Spleen (tissue), 11 donors: ENCODE results near the gene HIPK3. TPM values are rescaled to one million over a fixed set of nuclear protein-coding genes. Genes with fewer than 3 reads are reported as not detected.

ENCODE experiments used
- DNase-seq: peaks from one replicate; pipeline ENCODE4 v3.0.0-alpha.2; 2020
- H3K27ac ChIP-seq, 8 donors: fragments of 200-600 bp; sonication (generic) in 7 of 8; 1 replicate in 4 of 8; 2 replicates in 4 of 8; pipeline versions ENCODE4 v1.5.0 to v1.8.0; 2016 to 2021; ENCODE audit warnings: inconsistent platforms in 4 of 8, mild to moderate bottlenecking in 4 of 8, moderate library complexity in 1 of 8
- H3K27me3 ChIP-seq, 7 donors: fragments of 200-600 bp; sonication (generic) in 6 of 7; replicated peaks in 1 of 7; 1 replicate in 4 of 7; 2 replicates in 3 of 7; pipeline versions ENCODE4 v1.5.0 to v1.8.0; 2016 to 2021; ENCODE audit warnings: inconsistent platforms in 3 of 7, mild to moderate bottlenecking in 1 of 7
- H3K36me3 ChIP-seq, 6 donors: fragments of 200-600 bp; sonication (generic) in 5 of 6; 1 replicate in 4 of 6; 2 replicates in 2 of 6; pipeline versions ENCODE4 v1.5.0 to v1.8.0; 2016 to 2021; ENCODE audit warnings: inconsistent platforms in 2 of 6
- H3K4me1 ChIP-seq, 6 donors: fragments of 200-600 bp; sonication (generic) in 5 of 6; 1 replicate in 3 of 6; 2 replicates in 3 of 6; pipeline versions ENCODE4 v1.5.0 to v1.8.0; 2016 to 2021; ENCODE audit warnings: inconsistent platforms in 3 of 6
- H3K4me3 ChIP-seq, 8 donors: fragments of 200-600 bp; sonication (generic) in 7 of 8; 1 replicate in 4 of 8; 2 replicates in 4 of 8; pipeline versions ENCODE4 v1.5.0 to v1.8.0; 2016 to 2021; ENCODE audit warnings: inconsistent platforms in 4 of 8, mild to moderate bottlenecking in 4 of 8, moderate library complexity in 2 of 8
- H3K9me3 ChIP-seq, 8 donors: fragments of 200-600 bp; sonication (generic) in 7 of 8; 1 replicate in 4 of 8; 2 replicates in 4 of 8; pipeline versions ENCODE4 v1.5.0 to v1.8.0; 2016 to 2021; ENCODE audit warnings: inconsistent platforms in 4 of 8
- CTCF ChIP-seq, 11 experiments: fragments of 200-600 bp in 7 of 11; fragments of 450-650 bp in 4 of 11; sonication (generic) in 4 of 11; IDR thresholded peaks in 8 of 11; conservative IDR thresholded peaks in 3 of 11; 1 replicate in 7 of 11; 2 replicates in 4 of 11; pipeline versions ENCODE4 v1.4.0 to v1.8.0; 2016 to 2021; ENCODE audit warnings: antibody characterized with exemption in 11 of 11, inconsistent platforms in 4 of 11, mild to moderate bottlenecking in 1 of 11
- POLR2A ChIP-seq, 3 donors: fragments of 450-650 bp; IDR thresholded peaks; one replicate each; pipeline ENCODE4 v1.5.1; 2017; ENCODE audit warnings: antibody characterized with exemption in 3 of 3, mild to moderate bottlenecking in 1 of 3
- POLR2AphosphoS5 ChIP-seq, 3 donors: sonication (generic); formaldehyde crosslinking; IDR thresholded peaks; one replicate each; pipeline ENCODE4 v1.5.1; 2017; ENCODE audit warnings: antibody characterized with exemption in 3 of 3
- WGBS, 5 donors: extraction: QIAGEN DNeasy Blood & Tissue Kit in 3 of 5; methylation state at CpG; one replicate each; pipeline versions ENCODE4 v1.1.5 to v1.1.7; 2013 to 2018; 5-methylcytosine and 5-hydroxymethylcytosine counted together
- intact Hi-C: fragments of 100-400 bp; cut with DNase I; formaldehyde crosslinking; loops from one replicate; pipeline ENCODE4 v1.15.0; 2023; ENCODE audit warnings: low total_unique reads
- polyA plus RNA-seq, 3 donors: library from polyadenylated mRNA; stranded (reverse); fragments of 200-250 nt; gene quantifications; one replicate each; pipeline ENCODE4 v1.2.1, GENCODE V29; 2013
- total RNA-seq, 7 donors: library from RNA; depleted of rRNA in 3 of 7; stranded (reverse); fragments of >200 nt in 3 of 7; fragmentation: NEBNext Ultra II Directional in 4 of 7; extraction: Animal tissue kit (Norgen Biotek cat#: 25700) in 4 of 7; gene quantifications; one replicate each; pipeline versions ENCODE4 v1.1.0 to v1.2.1, GENCODE V29; 2016 to 2021
- donor health status: healthy with polysubstance abuse.
- donor health status: DM: no; HTN: no; CAD: no; lungs with moderate emphysema.
- donor health status: DM: no; HTN: no; CAD: no.
- donor health status: Bipolar disorder and iron deficiency.
- donor health status: healthy.
- donor health status: DM: no; HTN: no; CAD: no.
- donor health status: DM: yes; HTN: yes; CAD: no.

The HIPK3 gene
- total and polyA plus RNA-seq, 10 donors = 11.5 to 192 (median 127) TPM

- H3K4me1 ChIP-seq = peaks cover 0 to 79% (median 22%) of the 10 kb centered on the region in 6 donors
- intact Hi-C loops = no loop called here
- no peaks in the 10 kb centered on the region for H3K27me3 ChIP-seq
- TF ChIP-seq POLR2A (IDR thresholded peaks at IDR 0.05) (no peak), CTCF (IDR thresholded peaks at IDR 0.05 in 8 of 11, conservative IDR thresholded peaks at IDR 0.05 in 3 of 11) (no peak), POLR2AphosphoS5 (IDR thresholded peaks at IDR 0.05) (no peak)
- H3K9me3 ChIP-seq = no peaks in the 10 kb centered on the region
- H3K27ac ChIP-seq = no peak overlapping the region
- no peaks in the 10 kb centered on the region for H3K36me3 ChIP-seq
- DNase-seq = no peak
- H3K4me3 ChIP-seq = no peak overlapping the region
Measured at GRCh38 chr11:33307984-33308383, 50.8 kb downstream of the HIPK3 start.

- H3K4me1 ChIP-seq = peaks cover 0 to 82% (median 27%) of the 10 kb centered on the region in 6 donors
- no peaks in the 10 kb centered on the region for H3K9me3 ChIP-seq
- intact Hi-C loops = no loop called here
- H3K36me3 ChIP-seq = no peaks in the 10 kb centered on the region
- H3K27me3 ChIP-seq = no peaks in the 10 kb centered on the region
- H3K4me3 ChIP-seq = no peak overlapping the region
- TF ChIP-seq CTCF (IDR thresholded peaks at IDR 0.05 in 8 of 11, conservative IDR thresholded peaks at IDR 0.05 in 3 of 11) = no peak
- no peak for TF ChIP-seq POLR2AphosphoS5 (IDR thresholded peaks at IDR 0.05)
- no peak for TF ChIP-seq POLR2A (IDR thresholded peaks at IDR 0.05)
- no peak overlapping the region for H3K27ac ChIP-seq
- WGBS, 5 donors = 94 to 100% (median 97%) methylated on average over 1 of the region's 1 CpG
- no peak for DNase-seq
Measured at GRCh38 chr11:33309118-33309517, 51.9 kb downstream of the HIPK3 start.

- Histone ChIP-seq H3K27ac (no peak overlapping the region), H3K4me1 (peaks cover 0 to 73% (median 25%) of the 10 kb centered on the region in 6 donors), H3K4me3 (no peak overlapping the region), H3K9me3 (no peaks in the 10 kb centered on the region), H3K27me3 (no peaks in the 10 kb centered on the region), H3K36me3 (peaks cover 0 to 4% (median 0%) of the 10 kb centered on the region in 6 donors)
- DNase-seq = no peak
- TF ChIP-seq CTCF (IDR thresholded peaks at IDR 0.05 in 8 of 11, conservative IDR thresholded peaks at IDR 0.05 in 3 of 11) (no peak), POLR2A (IDR thresholded peaks at IDR 0.05) (no peak), POLR2AphosphoS5 (IDR thresholded peaks at IDR 0.05) (no peak)
- 89 to 95% (median 93%) methylated on average over 9 of the region's 9 CpGs for WGBS, 5 donors
- intact Hi-C loops = no loop called here
Measured at GRCh38 chr11:33310720-33311500, 53.7 kb downstream of the HIPK3 start.

- no peaks in the 10 kb centered on the region for H3K27me3 ChIP-seq
- peaks cover 0 to 70% (median 21%) of the 10 kb centered on the region in 6 donors for H3K4me1 ChIP-seq
- peaks cover 0 to 4% (median 0%) of the 10 kb centered on the region in 6 donors for H3K36me3 ChIP-seq
- intact Hi-C loops = no loop called here
- TF ChIP-seq POLR2A (IDR thresholded peaks at IDR 0.05) = no peak
- no peak for TF ChIP-seq CTCF (IDR thresholded peaks at IDR 0.05 in 8 of 11, conservative IDR thresholded peaks at IDR 0.05 in 3 of 11)
- TF ChIP-seq POLR2AphosphoS5 (IDR thresholded peaks at IDR 0.05) = no peak
- WGBS, 5 donors = 87 to 93% (median 90%) methylated on average over 3 of the region's 3 CpGs
- H3K27ac ChIP-seq = no peak overlapping the region
- no peak for DNase-seq
- H3K4me3 ChIP-seq = no peak overlapping the region
- no peaks in the 10 kb centered on the region for H3K9me3 ChIP-seq
Measured at GRCh38 chr11:33311680-33312079, 54.5 kb downstream of the HIPK3 start.
